Putamen (tissue), 1 donor: Measurements from ENCODE around the gene ESPL1.
"Not testable (repeated sequence)": the region's sequence is repeated elsewhere in the genome, so short reads cannot be mapped to it uniquely, and the experiment has no call there.

Source experiments
- DNase-seq: peaks from one replicate; pipeline ENCODE4 v3.0.0-alpha.2; 2016; ENCODE audit warnings: low spot score

The ESPL1 gene

GRCh38 chr12:53299101-53299453 lies 31.0 kb downstream of the ESPL1 start:
- no peak for DNase-seq

GRCh38 chr12:53299454-53300180 lies 31.5 kb downstream of the ESPL1 start, which contains the start of gene MYG1:
TSS of gene MYG1 (plus strand) at chr12:53299695. CDS start at chr12:53299738, 43 bp downstream.
- peak; percentile 90 for DNase-seq

DNA sequence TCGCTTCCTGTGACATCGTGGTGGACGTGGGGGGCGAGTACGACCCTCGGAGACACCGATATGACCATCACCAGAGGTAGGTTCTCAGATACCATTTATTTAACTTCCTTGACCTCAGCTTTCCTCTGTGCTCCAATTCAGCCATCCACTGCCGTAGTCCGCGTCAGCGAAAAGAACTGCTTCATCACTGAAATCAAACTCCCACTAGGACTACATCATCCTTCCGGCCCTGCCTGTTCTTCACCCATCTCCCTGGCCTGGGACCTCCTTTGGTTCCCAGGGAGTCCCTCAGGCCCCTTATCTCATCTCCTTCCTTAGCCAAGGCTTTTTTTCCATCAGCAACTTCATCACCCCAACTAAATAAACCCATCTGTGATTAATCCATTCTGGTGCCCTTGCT lies 32.1 kb downstream of the ESPL1 start:
- no peak for DNase-seq

- DNase-seq, result no peak
Measured at GRCh38 chr12:53302903-53303302, 34.8 kb downstream of the ESPL1 start.

DNA sequence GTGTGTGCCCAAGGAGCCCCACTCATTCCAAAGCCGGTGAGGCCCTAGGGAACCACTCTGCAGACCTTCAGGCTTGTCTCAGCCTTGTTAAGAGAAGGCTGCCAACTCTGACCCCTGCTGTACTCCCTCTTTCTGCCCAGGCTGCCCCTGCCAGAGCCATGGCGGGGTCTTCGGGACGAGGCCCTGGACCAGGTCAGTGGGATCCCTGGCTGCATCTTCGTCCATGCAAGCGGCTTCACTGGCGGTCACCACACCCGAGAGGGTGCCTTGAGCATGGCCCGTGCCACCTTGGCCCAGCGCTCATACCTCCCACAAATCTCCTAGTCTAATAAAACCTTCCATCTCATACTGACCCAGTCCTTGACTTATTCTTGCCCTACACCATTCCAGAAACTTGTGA lies 38.7 kb downstream of the ESPL1 start:
- no peak for DNase-seq

- DNase-seq, result no peak
Measured at GRCh38 chr12:53308276-53308675, 40.2 kb downstream of the ESPL1 start.

DNA sequence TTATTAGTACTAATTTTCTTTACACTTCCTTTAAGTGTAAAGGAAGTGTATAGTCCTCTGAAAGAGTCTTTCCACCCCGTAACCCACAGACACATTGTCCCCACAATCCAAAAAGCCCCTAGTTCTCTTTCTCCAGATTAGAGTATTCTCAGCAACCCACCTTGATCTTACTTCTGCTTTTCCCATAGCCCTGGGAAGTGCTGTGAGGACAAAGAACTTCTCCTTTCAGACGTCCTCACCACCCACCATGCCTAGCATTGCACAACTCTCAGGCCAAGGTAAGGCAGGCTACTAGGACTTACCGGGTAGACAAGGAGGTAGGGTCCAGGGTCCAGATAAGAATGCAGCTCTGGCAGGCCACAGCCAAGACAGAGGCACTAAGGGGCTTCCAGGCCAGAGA lies 45.9 kb downstream of the ESPL1 start:
- no peak for DNase-seq

DNA sequence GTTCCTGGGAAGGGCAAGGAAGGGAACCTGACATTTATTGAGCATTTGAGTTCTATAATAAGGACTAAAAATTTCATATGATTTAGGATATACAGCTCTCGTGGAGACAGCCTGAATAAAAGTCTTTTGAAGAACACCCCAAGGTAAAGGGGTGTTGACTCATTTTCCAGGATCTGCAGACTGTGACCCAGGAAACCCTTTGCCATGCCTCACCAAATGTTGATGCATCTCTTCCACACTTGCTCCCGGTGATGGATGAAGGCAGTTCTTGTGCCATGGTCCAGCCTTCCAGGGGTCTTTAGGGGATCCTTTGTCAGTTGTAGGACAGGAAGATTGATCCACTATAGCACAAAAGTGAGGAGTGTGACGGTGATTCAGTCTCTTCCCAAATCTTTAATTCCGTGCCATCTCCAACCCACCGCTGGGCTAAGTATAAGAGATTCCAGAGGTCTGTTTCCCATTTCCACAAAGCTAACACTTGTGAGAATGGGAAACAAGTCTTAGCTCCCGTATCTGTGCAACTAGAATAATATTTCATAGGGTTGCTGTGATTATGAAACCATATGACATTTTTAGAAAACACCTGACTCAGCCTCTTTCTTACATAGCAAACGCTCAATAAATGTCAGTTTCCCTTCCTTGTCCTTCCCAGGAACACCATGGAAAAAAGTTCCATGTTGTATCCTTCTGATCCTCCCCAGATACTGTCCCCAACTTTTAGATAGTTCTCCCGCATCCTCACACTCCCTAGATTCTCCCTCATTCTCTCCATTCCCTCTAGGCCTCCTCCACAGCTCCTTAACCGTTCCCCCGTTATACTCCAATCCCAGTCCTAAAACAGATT lies 52.5 kb downstream of the ESPL1 start:
- DNase-seq, result no peak

GRCh38 chr12:53324113-53324778 lies 56.1 kb downstream of the ESPL1 start:
- DNase-seq, result no peak

- DNase-seq, result peak; percentile 93
Measured at GRCh38 chr12:53324779-53325510, 56.8 kb downstream of the ESPL1 start.

- DNase-seq, result peak; percentile 90
Measured at GRCh38 chr12:53325511-53326061, 57.5 kb downstream of the ESPL1 start.

DNA sequence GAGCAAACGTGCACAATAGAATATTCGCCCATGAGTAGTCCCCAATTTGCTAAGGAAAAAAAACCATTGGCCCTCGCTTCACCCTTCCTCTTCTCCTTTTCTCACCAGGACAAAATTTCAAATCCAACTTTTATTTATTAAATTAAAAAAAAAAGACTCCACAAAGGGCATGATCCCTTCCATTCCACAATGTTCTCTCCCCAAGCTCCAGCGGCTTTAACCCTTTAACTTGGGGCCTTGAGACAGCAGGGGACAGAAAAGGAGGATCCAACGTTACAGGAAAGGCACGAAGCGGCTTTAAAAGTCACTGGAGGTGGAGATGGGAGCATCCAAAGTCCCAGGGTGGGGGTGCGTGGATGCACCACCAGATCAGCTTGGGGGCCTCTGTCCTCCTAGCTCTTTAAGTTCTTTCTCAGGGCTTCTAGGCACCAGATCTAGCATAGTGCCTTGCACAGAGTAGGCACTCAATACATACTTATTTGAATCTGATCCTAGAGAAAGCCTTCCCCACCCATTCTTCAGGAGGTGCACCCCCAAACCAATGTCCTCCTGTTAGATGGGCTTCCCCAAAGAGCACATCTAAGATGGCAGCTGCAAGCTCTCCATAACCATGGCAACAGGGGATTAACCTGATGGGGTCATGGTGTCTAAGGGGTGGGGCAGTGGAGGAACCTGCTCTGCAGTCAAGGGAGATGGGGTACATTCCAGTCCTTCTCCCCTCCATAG lies 58.5 kb downstream of the ESPL1 start:
- no peak for DNase-seq

- no peak for DNase-seq
Measured at GRCh38 chr12:53327435-53328042, 59.4 kb downstream of the ESPL1 start.

- DNase-seq, result no peak
Measured at GRCh38 chr12:53328043-53328435, 59.9 kb downstream of the ESPL1 start.

- no peak for DNase-seq
Measured at GRCh38 chr12:53330671-53331070, 62.6 kb downstream of the ESPL1 start.

DNA sequence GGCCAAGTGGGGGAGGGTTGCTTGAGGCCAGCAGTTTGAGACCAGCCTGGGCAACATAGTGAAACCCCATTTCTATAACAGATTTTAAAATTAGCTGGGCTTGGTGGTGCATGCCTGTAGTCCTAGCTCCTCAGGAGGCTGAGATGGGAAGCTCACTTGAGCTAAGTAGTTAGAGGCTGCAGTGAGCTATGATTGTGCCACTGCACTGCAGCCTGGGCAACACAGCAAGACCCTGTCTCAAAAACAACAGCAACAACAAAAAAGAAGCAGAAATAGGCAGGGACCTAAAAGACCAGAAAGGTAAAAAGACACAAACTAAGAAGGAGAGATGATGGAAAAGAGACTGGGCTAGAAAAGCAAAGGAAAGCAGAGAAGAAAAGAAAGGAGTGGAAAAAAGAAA lies 64.2 kb downstream of the ESPL1 start:
- not testable (repeated sequence) for DNase-seq

- DNase-seq, result no peak
Measured at GRCh38 chr12:53332744-53333143, 64.6 kb downstream of the ESPL1 start.

DNA sequence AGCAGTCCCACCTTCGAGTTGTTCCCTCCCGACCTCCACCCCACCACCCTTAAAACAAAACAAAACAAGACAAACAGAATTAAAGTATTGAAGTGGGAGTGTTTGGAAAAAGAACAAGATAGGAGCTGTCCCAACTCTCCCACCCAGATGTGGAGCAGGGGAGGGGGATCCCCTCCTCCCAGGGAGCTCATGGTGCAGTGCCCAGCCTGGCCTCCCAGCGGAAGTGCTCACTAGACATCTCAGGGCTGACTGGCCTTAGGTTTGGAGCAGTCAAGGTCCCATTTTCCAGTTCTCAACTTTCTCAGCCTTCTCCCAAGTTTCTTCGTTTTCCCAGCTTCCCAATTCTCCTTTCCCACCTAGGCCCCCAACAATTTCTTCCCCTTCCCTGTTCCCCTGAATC lies 65.2 kb downstream of the ESPL1 start:
- DNase-seq, result no peak

GRCh38 chr12:53333845-53334244 lies 65.7 kb downstream of the ESPL1 start:
- DNase-seq, result no peak

- DNase-seq, result no peak
Measured at GRCh38 chr12:53334822-53335221, 66.7 kb downstream of the ESPL1 start.
